ENCODE data around the gene CUX1.
"Not testable (repeated sequence)": the region's sequence is repeated elsewhere in the genome, so short reads cannot be mapped to it uniquely, and the experiment has no call there.

Gene CUX1

GRCh38 chr7:101803203-101804087 lies 14.0 kb upstream of the CUX1 start:
- no peak for DNase-seq

- DNase-seq, result peak; percentile 29
These were observed 13.1 kb upstream of the CUX1 start for GRCh38 chr7:101804088-101804963.

GRCh38 chr7:101804967-101805366 lies 12.5 kb upstream of the CUX1 start:
- DNase-seq, result peak; percentile 17

DNA sequence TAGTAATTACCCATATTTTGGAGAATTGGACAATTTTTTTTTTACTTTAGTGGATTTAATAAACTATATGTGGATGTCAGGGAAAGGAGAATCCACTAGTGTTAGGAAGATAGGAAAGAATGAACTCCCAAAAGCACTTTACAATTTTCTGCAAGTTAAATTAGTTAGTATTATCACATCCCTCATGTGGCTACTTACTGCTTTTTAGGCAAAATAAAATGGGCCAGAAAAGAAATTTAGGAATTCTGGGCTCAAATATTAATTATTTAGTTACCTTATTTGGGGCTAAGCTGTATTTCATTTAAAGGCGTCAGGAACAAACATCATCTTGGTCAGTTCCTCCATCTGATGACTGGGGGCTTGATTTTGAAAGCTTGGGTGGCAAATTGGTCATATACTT lies 4.8 kb upstream of the CUX1 start:
- DNase-seq, result no peak

GRCh38 chr7:101813402-101814019 lies 3.9 kb upstream of the CUX1 start:
- no peak for DNase-seq

- peak; percentile 89 for DNase-seq
These were observed 3.1 kb upstream of the CUX1 start for GRCh38 chr7:101814081-101814990.

DNA sequence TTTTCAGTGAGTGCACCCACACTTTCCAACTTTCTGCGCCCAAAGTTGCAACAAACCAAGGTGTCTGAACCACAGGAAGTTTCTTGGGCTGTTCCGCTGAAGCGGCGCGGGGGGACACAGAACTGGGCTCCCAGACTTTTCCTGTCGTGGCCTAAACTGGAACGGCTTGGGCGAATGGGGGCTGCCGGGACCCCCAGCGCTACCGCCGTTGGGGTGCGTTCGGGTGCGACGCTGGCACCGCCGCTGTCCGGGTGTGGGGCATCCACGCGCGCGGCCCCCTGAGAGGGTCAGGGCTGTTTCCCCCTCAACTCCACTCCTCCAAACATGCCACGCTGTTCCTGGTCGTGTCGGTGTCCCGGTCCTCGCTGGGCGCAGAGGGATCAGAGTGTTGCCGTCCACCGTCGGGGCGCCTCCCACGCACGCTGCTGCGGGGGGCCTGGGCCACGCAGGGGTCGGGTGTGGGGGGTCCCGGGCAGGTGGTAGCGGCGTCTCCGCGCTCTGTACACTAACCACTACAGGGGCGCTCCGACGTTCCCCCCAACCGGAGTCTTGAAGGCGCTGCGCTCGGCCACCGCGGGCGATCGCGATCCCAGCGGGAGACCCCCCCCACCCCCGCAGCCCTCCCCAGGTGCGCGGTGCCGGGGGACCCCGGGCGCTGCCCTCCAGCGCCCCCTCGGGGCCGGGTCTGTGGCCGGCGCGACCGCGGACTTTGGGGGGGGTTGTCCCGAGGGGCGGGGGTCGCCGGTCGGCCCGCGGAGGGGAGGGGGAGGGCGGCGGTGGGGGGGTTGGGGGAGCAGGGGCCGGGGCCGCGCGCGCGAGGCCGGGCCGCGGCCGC lies 2.2 kb upstream of the CUX1 start:
- peak; percentile 72 for DNase-seq

DNA sequence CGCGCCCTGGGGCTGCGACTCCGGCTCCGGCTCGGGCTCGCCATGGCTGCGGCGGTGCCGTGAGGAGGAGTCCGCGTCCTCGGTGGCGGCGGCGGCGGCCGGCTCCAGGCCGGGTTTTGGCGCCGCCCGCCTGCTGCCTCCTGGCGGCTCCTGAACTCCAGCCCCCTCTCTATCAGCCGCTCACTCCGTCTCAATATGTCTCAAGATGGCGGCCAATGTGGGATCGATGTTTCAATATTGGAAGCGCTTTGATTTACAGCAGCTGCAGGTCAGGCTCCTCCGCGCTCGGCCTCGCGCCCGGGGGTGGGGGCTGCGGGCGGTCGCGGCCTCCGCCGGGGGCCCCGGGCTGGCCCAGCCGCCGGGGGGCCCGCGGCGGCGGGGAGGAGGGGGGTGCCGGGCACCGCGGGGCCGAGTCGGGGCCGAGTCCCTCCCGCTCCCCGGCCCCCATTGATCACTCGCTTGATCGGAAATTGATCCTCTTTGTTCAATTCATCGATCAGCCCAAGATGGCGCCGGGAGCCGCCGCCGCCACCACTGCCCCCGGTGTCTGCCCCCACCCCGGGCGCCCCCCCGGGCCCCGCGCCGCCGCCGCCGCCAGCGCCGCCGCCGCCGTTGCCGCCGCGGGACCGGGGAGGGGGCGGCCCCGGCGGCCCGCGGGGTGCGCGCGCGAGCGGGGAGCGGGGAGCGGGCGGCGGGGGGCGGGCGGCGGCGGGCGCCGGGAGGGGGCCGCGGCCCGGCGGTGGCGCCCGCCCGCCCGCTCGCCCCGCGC lies 1.4 kb upstream of the CUX1 start:
- peak; percentile 94 for DNase-seq

GRCh38 chr7:101816595-101817470 lies 593 bp upstream of the CUX1 start:
- DNase-seq, result peak; percentile 65

DNA sequence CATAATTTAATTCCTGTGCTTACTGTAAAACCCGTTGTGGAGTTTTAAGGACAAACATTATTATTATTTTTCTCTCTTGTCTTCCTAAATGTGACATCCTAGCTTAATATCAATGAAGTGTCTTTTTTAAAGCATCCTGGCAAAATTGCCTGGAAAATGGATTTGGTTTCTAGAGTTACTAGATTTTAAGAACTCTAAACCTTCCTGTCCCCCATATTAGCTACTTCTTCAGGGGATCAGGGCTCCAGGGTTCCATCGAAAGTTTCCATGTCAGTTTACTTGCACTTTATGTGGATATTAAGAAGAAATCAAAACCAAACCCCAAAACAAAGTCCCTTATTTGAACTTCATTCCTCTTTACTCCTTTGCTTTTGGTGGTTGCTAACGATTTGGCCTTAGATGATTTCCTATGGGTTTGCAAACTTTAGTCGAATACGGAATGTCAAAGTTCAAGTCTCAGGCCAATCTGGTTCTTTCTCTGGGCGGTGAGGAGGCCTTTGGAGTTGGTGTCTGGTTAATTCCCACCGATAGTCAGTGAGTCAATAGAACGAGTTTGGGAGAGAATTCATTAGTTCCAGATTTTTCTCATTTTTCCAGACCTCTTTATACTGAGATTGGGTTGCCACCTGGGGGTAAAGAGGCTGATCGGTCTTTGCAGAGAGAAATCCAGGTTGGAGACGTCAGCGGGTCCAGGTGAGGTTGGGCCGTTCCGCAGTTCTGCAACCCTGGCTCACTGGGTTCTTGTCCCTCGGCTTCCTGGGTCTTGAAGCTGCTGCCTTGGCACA lies 1.1 kb downstream of the CUX1 start:
- no peak for DNase-seq

- no peak for DNase-seq
These were observed 1.8 kb downstream of the CUX1 start for GRCh38 chr7:101819183-101819582.

GRCh38 chr7:101819913-101820522 lies 2.6 kb downstream of the CUX1 start:
- DNase-seq, result no peak

DNA sequence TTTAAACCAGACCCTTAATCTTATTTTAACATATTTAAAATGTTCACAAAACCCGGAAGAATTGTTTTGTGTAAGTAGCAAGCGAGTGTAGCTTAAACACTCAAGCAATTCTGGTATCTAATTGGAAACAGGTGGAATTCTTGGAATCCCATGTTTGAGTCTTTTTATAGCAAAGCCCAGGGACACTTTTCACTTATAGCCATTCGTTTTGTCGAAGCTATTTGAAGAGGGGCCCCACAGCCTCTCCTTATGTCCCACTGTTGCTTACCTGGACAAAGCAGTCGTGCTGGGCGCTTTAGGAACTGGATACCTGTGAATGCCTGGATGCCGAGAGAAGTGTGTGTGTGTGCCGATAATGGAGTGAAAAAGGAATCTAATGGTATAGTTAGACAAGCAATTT lies 3.3 kb downstream of the CUX1 start:
- no peak for DNase-seq

- not testable (repeated sequence) for DNase-seq
These were observed 5.2 kb downstream of the CUX1 start for GRCh38 chr7:101822632-101823031.

GRCh38 chr7:101823096-101823495 lies 5.7 kb downstream of the CUX1 start:
- no peak for DNase-seq

- DNase-seq, result peak; percentile 29
These were observed 6.2 kb downstream of the CUX1 start for GRCh38 chr7:101823596-101823995.

DNA sequence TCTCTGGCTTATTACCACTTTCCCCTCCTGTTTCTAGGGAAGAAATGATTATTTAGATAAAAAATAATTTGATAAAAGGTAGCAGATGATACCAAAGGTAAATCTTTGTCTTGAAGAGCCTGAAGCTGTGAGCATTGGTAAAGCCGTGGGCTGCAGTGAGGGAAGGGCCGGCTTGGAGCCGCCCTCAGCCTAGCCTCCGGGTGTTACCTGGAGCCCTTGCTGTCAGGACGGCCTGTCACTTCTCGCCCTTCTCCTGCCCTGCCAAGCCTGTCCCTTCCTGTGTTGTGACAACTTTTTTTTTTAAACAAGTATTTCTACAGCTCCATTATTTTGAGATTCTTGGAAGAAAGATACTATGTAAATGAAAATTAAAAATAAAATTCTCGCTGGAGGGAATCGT lies 7.0 kb downstream of the CUX1 start:
- no peak for DNase-seq
